Esophagus (tissue), 2 donors: ENCODE data around the gene GDPD1. TPM values are rescaled to one million over a fixed set of nuclear protein-coding genes. Genes with fewer than 3 reads are reported as not detected.
A peak's percentile ranks its signal among the peaks of the same experiment; 100 is the strongest.
"Not testable (repeated sequence)": the region's sequence is repeated elsewhere in the genome, so short reads cannot be mapped to it uniquely, and the experiment has no call there.

Experiments used
- H3K27ac ChIP-seq, 2 donors: one replicate each; pipeline ENCODE4 v1.5.1; 2013; ENCODE audit warnings: low read depth in 2 of 2, mild to moderate bottlenecking in 2 of 2, inconsistent platforms in 1 of 2, low read length in 1 of 2, moderate library complexity in 1 of 2
- H3K27me3 ChIP-seq, 2 donors: one replicate each; pipeline ENCODE4 v1.6.1; 2013; ENCODE audit warnings: low read length in 2 of 2, control low read depth in 1 of 2, mild to moderate bottlenecking in 1 of 2; ENCODE audit not compliant: insufficient read depth in 2 of 2, control insufficient read depth in 1 of 2
- H3K36me3 ChIP-seq, 2 donors: one replicate each; pipeline ENCODE4 v1.6.1; 2013; ENCODE audit warnings: low read length in 1 of 2; ENCODE audit not compliant: control insufficient read depth in 2 of 2, insufficient read depth in 2 of 2
- H3K4me1 ChIP-seq, 2 donors: one replicate each; pipeline ENCODE4 v1.6.1; 2013; ENCODE audit warnings: low read length in 1 of 2; ENCODE audit not compliant: control insufficient read depth in 2 of 2, insufficient read depth in 2 of 2
- H3K4me3 ChIP-seq, 2 donors: one replicate each; pipeline ENCODE4 v1.5.1; 2013; ENCODE audit warnings: low read length in 2 of 2, mild to moderate bottlenecking in 2 of 2, low read depth in 1 of 2, moderate library complexity in 1 of 2
- H3K9me3 ChIP-seq, 2 donors: one replicate each; pipeline ENCODE4 v1.6.1; 2013; ENCODE audit warnings: mild to moderate bottlenecking in 2 of 2, low read depth in 1 of 2, low read length in 1 of 2, moderate library complexity in 1 of 2; ENCODE audit not compliant: control insufficient read depth in 2 of 2, insufficient read depth in 1 of 2
- WGBS, 2 donors: extraction: QIAGEN DNeasy Blood & Tissue Kit; methylation state at CpG; one replicate each; pipeline ENCODE4 v1.1.7; 2013; 5-methylcytosine and 5-hydroxymethylcytosine counted together
- polyA plus RNA-seq, 2 donors: library from polyadenylated mRNA; stranded (reverse); fragments of 200-250 nt; gene quantifications; one replicate each; pipeline ENCODE4 v1.2.3, GENCODE V29; 2013
- donor health status: healthy with polysubstance abuse.
- donor health status: Bipolar disorder and iron deficiency.

GDPD1 gene
- polyA plus RNA-seq: under 1 TPM; 0.44 to 0.57 TPM

DNA sequence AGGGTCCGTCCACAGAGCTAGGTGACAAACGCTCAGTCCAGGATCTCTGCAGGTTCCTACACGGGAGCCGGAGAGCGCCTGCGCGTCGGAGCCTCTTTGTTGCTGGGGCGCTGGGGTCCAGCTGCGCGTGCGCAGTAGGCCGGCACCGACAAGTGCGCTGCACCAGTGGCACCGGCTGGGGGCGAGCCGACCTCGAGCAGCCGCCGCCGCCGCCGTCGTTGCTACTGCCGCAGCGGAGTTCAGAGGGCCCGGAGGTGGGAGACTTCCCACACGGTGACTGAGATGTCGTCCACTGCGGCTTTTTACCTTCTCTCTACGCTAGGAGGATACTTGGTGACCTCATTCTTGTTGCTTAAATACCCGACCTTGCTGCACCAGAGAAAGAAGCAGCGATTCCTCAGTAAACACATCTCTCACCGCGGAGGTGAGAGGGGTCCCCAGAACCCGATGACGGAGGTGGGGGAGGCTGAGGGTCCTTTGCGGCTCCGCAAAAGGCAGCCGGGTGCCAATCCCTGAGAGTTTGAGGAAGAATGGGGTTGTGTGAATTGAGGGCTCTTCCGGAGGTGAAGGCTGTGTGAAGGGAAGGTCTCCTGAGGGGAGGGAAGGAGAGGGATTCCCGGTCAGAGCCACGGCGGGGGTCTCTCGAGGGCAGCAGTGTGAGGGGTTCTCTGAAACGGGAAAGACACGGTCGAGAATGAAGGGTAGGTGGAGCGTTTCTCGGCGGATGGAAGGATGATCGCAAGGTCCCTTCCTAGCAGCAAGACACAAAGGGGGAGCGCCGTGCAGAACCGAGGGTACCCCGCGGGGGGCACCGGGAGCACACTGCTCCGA, at the start of gene GDPD1:
TSS of gene GDPD1 (plus strand) at position 184 of the 831 bp plus-strand sequence. CDS start at position 283, 99 bp downstream.
- no peaks in the 10 kb centered on the region for H3K9me3 ChIP-seq
- peak within 1 kb of the TSS; percentile 75 to 77 for H3K27ac ChIP-seq
- 0 to 1% methylated on average over 60 of the region's 60 CpGs for WGBS, 2 donors
- no peaks in the 10 kb centered on the region for H3K36me3 ChIP-seq
- peaks cover 0 to 3% of the 10 kb centered on the region in 2 donors for H3K4me1 ChIP-seq
- H3K27me3 ChIP-seq: no peaks in the 10 kb centered on the region
- peak within 1 kb of the TSS; percentile 85 to 88 for H3K4me3 ChIP-seq

GRCh38 chr17:59172436-59173004, 47.8 kb upstream of the GDPD1 start:
- 97% methylated on average over 33 of the region's 33 CpGs for WGBS, 2 donors
- no peaks in the 10 kb centered on the region for H3K27me3 ChIP-seq
- no peak overlapping the region for H3K27ac ChIP-seq

GRCh38 chr17:59174671-59175070, 45.6 kb upstream of the GDPD1 start:
- no peak overlapping the region for H3K27ac ChIP-seq
- no peaks in the 10 kb centered on the region for H3K9me3 ChIP-seq
- H3K4me3 ChIP-seq: no peak overlapping the region
- 96 to 98% methylated on average over 11 of the region's 11 CpGs for WGBS, 2 donors
- no peaks in the 10 kb centered on the region for H3K27me3 ChIP-seq
- H3K36me3 ChIP-seq: peaks cover 0 to 5% of the 10 kb centered on the region in 2 donors
- H3K4me1 ChIP-seq: no peaks in the 10 kb centered on the region

More at GRCh38 chr17:59172436-59173004, 47.8 kb upstream of the GDPD1 start:
- no peaks in the 10 kb centered on the region for H3K9me3 ChIP-seq
- H3K4me1 ChIP-seq: no peaks in the 10 kb centered on the region
- H3K4me3 ChIP-seq: no peak overlapping the region
- H3K36me3 ChIP-seq: peaks cover 0 to 5% of the 10 kb centered on the region in 2 donors

- Histone ChIP-seq H3K4me3 (no peak overlapping the region), H3K27me3 (no peaks in the 10 kb centered on the region), H3K36me3 (peaks cover 0 to 5% of the 10 kb centered on the region in 2 donors), H3K27ac (no peak overlapping the region), H3K9me3 (no peaks in the 10 kb centered on the region), H3K4me1 (no peaks in the 10 kb centered on the region)
- WGBS, 2 donors: 93 to 98% methylated on average over 7 of the region's 7 CpGs
These were observed 45.2 kb upstream of the GDPD1 start for GRCh38 chr17:59175076-59175475.

DNA sequence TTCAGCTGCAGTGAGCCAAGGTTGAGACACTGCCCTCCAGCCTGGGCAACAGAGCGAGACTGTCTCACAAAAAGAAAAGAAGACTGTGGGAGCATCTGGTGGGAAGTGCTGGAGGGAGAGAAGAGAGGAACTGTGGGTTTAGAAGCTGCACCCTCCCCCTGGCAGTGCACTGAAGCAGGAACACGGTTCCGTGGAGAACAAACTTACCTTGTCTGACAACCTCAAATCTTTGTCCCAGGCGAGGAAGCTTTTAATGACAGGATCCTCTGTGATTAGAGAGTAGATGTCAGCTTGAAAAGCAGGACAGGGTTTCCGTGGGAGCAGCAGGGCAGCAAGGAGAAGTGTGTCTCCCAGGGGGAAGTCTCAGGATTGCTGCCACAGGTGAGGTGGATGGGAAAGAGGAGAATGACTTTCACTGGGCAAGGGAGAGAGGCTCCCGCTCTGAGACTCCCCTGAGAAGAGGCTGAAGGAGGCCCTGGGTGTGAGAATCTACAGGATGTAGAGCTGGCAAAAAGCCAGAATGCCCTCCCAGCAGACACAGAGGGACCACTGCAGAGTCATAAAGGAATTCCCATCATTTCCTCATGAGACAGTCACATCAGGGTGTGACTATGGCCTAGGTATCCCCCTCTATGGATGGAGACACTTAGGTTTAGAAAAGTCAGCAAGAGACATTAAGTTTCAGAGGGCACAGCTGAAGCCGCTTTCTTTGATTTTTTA, 41.9 kb upstream of the GDPD1 start:
- Histone ChIP-seq H3K27ac (no peak overlapping the region), H3K36me3 (no peaks in the 10 kb centered on the region), H3K9me3 (no peaks in the 10 kb centered on the region), H3K27me3 (no peaks in the 10 kb centered on the region), H3K4me3 (no peak overlapping the region), H3K4me1 (no peaks in the 10 kb centered on the region)
- WGBS, 2 donors: 79 to 84% methylated on average over 7 of the region's 7 CpGs

DNA sequence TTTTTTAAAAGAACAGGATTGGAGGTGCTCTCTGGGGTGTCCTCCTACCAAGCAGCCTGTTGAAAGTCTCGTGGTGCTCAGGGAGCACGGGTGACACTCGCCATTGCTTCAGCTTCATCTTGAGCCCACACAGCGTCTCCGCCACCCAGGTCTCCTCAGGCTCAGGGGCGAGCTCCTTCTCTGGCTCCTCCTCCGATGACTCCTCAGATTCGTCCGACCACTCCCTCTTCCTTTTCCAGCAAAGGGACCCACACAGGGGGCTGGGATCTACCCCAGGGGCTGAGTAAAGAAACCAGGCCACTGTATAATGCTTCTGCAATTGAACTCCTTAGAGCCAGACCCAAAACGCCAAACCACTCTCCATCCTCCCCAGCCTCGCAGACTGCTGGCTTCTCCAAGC, 40.7 kb upstream of the GDPD1 start:
- H3K4me1 ChIP-seq, H3K36me3 ChIP-seq, H3K9me3 ChIP-seq, H3K4me3 ChIP-seq, H3K27me3 ChIP-seq, H3K27ac ChIP-seq: not testable (repeated sequence)
- 94 to 97% methylated on average over 11 of the region's 11 CpGs for WGBS, 2 donors

GRCh38 chr17:59180626-59181025, 39.7 kb upstream of the GDPD1 start:
- H3K4me3 ChIP-seq: no peak overlapping the region
- WGBS, 2 donors: 96 to 97% methylated on average over 9 of the region's 9 CpGs
- no peak overlapping the region for H3K27ac ChIP-seq
- H3K4me1 ChIP-seq: no peaks in the 10 kb centered on the region
- no peaks in the 10 kb centered on the region for H3K36me3 ChIP-seq
- H3K9me3 ChIP-seq: no peaks in the 10 kb centered on the region
- no peaks in the 10 kb centered on the region for H3K27me3 ChIP-seq

GRCh38 chr17:59181481-59181880, 38.8 kb upstream of the GDPD1 start:
- no peaks in the 10 kb centered on the region for H3K36me3 ChIP-seq
- no peaks in the 10 kb centered on the region for H3K4me1 ChIP-seq
- 98% methylated on average over 9 of the region's 9 CpGs for WGBS, 2 donors
- no peaks in the 10 kb centered on the region for H3K9me3 ChIP-seq
- no peaks in the 10 kb centered on the region for H3K27me3 ChIP-seq
- no peak overlapping the region for H3K27ac ChIP-seq
- H3K4me3 ChIP-seq: no peak overlapping the region

GRCh38 chr17:59185997-59186396, 34.3 kb upstream of the GDPD1 start:
- H3K4me3 ChIP-seq: no peak overlapping the region
- H3K27ac ChIP-seq: no peak overlapping the region
- no peaks in the 10 kb centered on the region for H3K4me1 ChIP-seq
- no peaks in the 10 kb centered on the region for H3K9me3 ChIP-seq
- no peaks in the 10 kb centered on the region for H3K36me3 ChIP-seq
- no peaks in the 10 kb centered on the region for H3K27me3 ChIP-seq
